Measurements from ENCODE around the gene BAD. TPM values are rescaled to one million over a fixed set of nuclear protein-coding genes. Genes with fewer than 3 reads are reported as not detected.
A peak's percentile ranks its signal among the peaks of the same experiment; 100 is the strongest.

Gene BAD
- total RNA-seq, 1 experiment from 2014 or later, result 67.4 TPM

GRCh38 chr11:64320556-64320955 is 36.1 kb upstream of the BAD start:
- CTCF ChIA-PET, result interaction anchor here (0.6 to 10.2 kb wide), 4 partner anchors 11 to 69 kb away, joined by 3 to 148 read pairs (median 50); partner anchors contain the start of genes PLCB3 and RPS6KA4
- no peak for DNase-seq (ENCODE audit: unreplicated experiment)

GRCh38 chr11:64318766-64319761 is 34.6 kb upstream of the BAD start:
- TF ChIP-seq CTCF (IDR thresholded peaks at IDR 0.05; ENCODE audit: unreplicated experiment), result no peak
- BruUV-seq (replicated peaks), result no TSS peak
- peaks cover 34% of the 10 kb centered on the region for H3K4me1 Mint-ChIP-seq (ENCODE audit: insufficient read depth, unreplicated experiment)
- peaks cover 58% of the 10 kb centered on the region for H3K36me3 Mint-ChIP-seq (ENCODE audit: insufficient read depth, unreplicated experiment)
- peak overlapping the region; percentile 86 for H3K4me3 Mint-ChIP-seq (ENCODE audit: unreplicated experiment)
- H3K27me3 Mint-ChIP-seq (ENCODE audit: insufficient read depth, unreplicated experiment), result no peaks in the 10 kb centered on the region
- no peak for DNase-seq (ENCODE audit: unreplicated experiment)
- CTCF ChIA-PET, result interaction anchor here (0.6 to 10.2 kb wide), 9 partner anchors 12 to 456 kb away, joined by 3 to 148 read pairs (median 4); partner anchors contain the start of genes PLCB3 and RPS6KA4
- intact Hi-C loops (cut with micrococcal nuclease), result loop anchor here (1.0 kb wide), 2 partner anchors 12 to 16 kb away; no protein-coding TSS in a partner anchor
- H3K27ac Mint-ChIP-seq (ENCODE audit: low read depth, unreplicated experiment), result peak overlapping the region; percentile 93
- POLR2A ChIA-PET, result interaction anchor here (0.6 to 5.8 kb wide), 13 partner anchors 10 to 1924 kb away, joined by 3 to 285 read pairs (median 10); partner anchors contain the start of genes CCDC88B, ESRRA, FKBP2 and RPS6KA4
- no peaks in the 10 kb centered on the region for H3K9me3 Mint-ChIP-seq (ENCODE audit: unreplicated experiment)

More at GRCh38 chr11:64320556-64320955, 36.1 kb upstream of the BAD start:
- Mint-ChIP-seq H3K9me3 (ENCODE audit: unreplicated experiment) (no peaks in the 10 kb centered on the region), H3K36me3 (ENCODE audit: insufficient read depth, unreplicated experiment) (peaks cover 43% of the 10 kb centered on the region), H3K27me3 (ENCODE audit: insufficient read depth, unreplicated experiment) (no peaks in the 10 kb centered on the region), H3K4me1 (ENCODE audit: insufficient read depth, unreplicated experiment) (peaks cover 40% of the 10 kb centered on the region), H3K27ac (ENCODE audit: low read depth, unreplicated experiment) (peak overlapping the region; percentile 93), H3K4me3 (ENCODE audit: unreplicated experiment) (peak overlapping the region; percentile 86)
- TF ChIP-seq CTCF (IDR thresholded peaks at IDR 0.05; ENCODE audit: unreplicated experiment), result no peak
- POLR2A ChIA-PET, result interaction anchor here (0.8 to 5.6 kb wide), 4 partner anchors 16 to 81 kb away, joined by 3 to 285 read pairs (median 22); partner anchors contain the start of gene CCDC88B
- intact Hi-C loops (cut with micrococcal nuclease), result no loop called here
- no TSS peak for BruUV-seq (replicated peaks)

GRCh38 chr11:64317961-64318765 is 33.7 kb upstream of the BAD start, which contains the start of gene PRDX5:
Gene PRDX5 (plus strand): TSS chr11:64318121. CDS start chr11:64318216, 95 bp downstream.
- ChIA-PET POLR2A (interaction anchor here (0.6 to 5.8 kb wide), 33 partner anchors 9 to 1923 kb away, joined by 3 to 285 read pairs (median 4); partner anchors contain the start of genes B3GAT3, BAD, CCDC88B and COX8A), CTCF (interaction anchor here (0.6 to 10.2 kb wide), 18 partner anchors 9 to 183 kb away, joined by 3 to 148 read pairs (median 7); partner anchors contain the start of gene RPS6KA4)
- peak within 1 kb of the TSS; percentile 86 for H3K4me3 Mint-ChIP-seq (ENCODE audit: unreplicated experiment)
- peak; percentile 96 for DNase-seq (ENCODE audit: unreplicated experiment)
- no peak for TF ChIP-seq CTCF (IDR thresholded peaks at IDR 0.05; ENCODE audit: unreplicated experiment)
- TSS peak; percentile 47 for BruUV-seq (replicated peaks)
- intact Hi-C loops (cut with micrococcal nuclease), result loop anchor here (1.0 kb wide), 3 partner anchors 13 to 37 kb away; no protein-coding TSS in a partner anchor
- no peaks in the 10 kb centered on the region for H3K9me3 Mint-ChIP-seq (ENCODE audit: unreplicated experiment)
- H3K36me3 Mint-ChIP-seq (ENCODE audit: insufficient read depth, unreplicated experiment), result peaks cover 65% of the 10 kb centered on the region
- peak within 1 kb of the TSS; percentile 93 for H3K27ac Mint-ChIP-seq (ENCODE audit: low read depth, unreplicated experiment)
- H3K4me1 Mint-ChIP-seq (ENCODE audit: insufficient read depth, unreplicated experiment), result peaks cover 36% of the 10 kb centered on the region
- H3K27me3 Mint-ChIP-seq (ENCODE audit: insufficient read depth, unreplicated experiment), result no peaks in the 10 kb centered on the region
